HS-27A (cell line): ENCODE results near the gene CCDC122.
"Not testable (repeated sequence)": the region's sequence is repeated elsewhere in the genome, so short reads cannot be mapped to it uniquely, and the experiment has no call there.

Experiments
- DNase-seq: peaks from one replicate; pipeline ENCODE4 v3.0.0-alpha.2; 2012; ENCODE audit warnings: low read depth, missing footprints

CCDC122 gene

DNA sequence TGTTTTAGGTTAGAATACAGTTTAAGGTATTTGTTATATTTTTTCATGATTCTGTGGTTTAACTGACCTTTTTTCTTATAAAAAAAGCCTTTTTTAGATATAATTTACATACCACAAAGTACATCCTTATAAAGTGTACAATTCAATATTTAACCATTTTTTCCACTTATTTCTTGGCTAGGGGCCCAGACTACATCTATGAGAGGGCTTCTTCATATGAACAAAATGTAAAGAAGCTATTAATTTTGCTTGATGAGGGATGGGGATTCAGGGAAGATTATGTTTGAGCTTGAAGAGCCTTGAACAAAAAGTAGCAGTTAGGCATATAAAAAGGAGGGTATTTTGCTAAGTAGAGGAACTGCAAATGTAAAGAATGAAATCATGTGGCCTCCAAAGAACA lies 2.2 kb downstream of the CCDC122 start:
- DNase-seq = no peak

DNA sequence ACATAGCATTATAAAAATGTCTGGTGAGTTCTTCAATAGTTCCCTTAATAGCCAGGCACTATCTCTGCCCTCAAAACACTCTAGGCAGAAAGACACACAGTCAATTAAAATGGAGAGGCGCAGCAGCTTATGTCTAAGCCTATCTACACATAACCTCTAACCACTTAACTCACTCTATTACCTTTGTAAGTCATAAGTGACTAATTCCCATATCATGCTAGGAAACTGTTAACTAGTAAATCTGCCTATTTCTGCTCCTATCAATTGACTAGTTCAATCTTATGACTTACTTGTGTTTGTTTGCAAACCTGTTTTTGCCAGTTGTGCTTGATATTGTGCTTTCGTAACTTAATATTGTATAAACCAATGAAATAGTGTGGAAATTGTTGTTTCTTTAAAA lies 3.2 kb downstream of the CCDC122 start:
- DNase-seq = no peak

DNA sequence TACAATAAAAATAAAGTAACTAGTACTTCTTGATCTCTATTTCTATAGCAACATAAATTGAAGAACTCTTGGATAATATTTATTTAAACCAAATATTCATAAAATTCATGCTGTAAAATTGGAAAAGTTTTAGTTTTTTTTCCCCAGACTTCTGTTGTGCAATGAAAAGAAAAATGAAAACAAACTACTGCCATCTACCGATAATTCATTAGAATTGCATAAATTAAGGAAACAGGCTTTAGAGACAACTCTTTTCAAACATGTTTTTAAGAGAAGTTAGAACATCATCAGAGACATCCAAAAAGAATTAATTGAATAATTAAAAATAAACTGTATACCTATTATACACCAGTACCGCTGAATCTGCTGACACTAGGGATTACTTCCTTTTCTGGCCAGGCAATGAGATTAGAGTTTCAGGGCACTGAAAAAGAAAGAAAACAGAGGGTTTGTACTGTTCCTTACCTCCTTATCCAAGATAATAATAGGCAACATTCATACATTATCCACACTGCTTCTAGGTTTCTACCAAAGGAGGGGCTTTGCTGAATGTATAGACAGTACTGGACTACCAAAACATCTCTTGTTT lies 4.9 kb downstream of the CCDC122 start:
- DNase-seq = no peak

DNA sequence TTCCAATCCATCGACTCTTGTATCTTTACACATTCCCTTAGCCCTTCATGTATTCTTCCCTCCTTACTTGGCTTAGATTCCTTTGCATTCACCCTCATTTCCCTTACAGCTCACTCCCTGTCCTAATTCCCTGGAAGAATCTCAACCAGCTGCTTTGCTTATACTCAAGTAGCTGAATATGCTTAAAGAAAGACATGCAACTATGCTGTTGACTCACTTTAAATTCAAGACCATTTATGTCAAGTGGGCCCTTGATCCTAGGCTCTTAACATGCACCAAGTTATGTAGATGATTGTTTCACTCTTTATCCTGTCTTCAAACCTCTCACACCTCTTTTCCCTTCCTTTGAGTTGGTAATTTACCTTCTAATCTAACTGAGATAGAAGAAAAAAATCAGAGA lies 7.4 kb downstream of the CCDC122 start:
- no peak for DNase-seq

DNA sequence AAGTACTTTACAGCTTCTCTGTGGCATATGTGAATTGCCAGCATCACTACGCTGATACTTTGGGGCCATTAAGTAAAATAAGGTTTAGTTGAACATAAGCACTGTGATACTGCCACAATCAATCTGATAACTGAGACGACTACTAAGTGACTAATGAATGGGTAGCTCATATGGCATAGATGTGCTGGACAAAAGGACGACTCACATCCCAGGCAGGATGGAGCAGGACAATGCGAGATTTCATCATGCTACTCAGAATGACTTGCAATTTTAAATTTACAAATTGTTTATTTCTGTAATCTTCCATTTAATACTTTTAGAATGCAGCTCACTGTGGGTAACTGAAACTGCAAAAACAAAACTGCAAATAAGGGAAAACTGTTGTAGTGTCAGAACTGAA lies 13.6 kb downstream of the CCDC122 start:
- no peak for DNase-seq

DNA sequence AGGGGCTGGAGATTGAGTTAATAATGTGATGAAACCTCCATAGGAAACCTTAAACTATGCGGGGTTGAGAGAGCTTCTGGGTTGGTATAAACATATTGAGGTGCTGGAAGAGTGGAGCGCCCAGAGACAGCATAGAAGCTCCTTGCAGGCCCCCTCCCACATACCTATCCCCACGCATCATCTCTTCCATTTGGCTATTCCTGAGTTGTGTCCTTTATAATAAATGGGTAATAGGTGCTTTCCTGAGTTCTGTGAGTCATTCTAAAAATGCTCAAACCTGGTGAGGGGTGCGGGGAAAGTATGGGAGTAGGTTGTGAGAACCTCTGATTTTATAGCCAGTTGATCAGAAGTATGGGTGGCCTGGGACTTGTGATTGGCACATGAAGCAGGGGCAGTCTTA lies 14.6 kb downstream of the CCDC122 start:
- DNase-seq = no peak

DNA sequence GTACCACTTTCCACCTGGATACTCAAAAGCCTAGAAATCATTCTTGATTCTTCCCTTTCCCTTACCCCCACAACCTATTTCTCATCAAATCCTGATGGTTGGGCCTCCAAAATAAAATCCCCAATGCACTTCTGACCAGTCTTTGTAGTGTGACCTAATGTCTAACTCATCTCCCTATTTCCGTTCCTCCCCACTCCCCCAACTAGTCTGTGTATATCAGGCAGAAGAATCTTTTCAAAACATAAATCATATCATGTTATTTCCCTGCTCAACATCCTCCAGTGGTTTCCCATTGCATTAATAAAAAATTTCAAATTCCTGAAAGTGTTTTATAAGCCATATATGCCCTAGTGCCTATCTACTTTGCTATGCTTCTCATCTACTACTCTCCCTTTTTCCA lies 17.7 kb downstream of the CCDC122 start:
- DNase-seq = no peak

DNA sequence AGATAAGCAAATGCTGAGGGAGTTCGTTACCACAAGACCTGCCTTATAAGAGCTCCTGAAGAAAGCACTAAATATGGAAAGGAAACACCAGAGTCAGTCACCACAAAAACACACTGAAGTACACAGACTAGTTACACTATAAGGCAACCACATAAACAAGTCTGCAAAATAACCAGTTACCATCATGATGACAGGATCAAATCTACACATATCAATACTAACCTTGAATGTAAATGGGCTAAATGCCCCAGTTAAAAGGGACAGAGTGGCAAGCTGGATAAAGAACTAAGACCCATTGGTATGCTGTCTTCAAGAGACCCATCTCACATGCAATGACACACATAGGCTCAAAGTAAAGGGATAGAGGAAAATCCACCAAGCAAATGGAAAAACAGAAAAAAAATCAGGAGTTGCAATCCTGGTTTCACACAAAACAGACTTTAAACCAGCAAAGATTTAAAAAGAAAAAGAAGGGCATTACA lies 26.6 kb downstream of the CCDC122 start:
- DNase-seq = no peak

DNA sequence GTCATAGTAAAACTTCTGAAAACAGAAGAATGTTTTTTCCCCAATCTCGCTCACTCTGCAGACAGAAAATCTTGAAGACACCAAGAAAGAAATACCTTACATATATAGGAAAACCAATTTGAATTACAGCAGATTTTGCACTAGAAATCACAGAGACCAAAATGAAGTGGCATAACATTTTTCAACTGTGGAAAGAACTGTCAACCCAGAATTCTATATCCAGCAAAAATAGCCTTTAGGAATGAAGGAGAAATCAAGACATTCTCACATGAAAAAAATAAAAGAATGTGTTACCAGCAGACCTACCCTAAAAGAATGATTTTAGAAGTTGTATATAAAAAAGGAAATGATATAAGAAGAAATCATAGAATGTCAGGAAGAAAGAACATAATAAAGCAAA lies 28.7 kb downstream of the CCDC122 start:
- no peak for DNase-seq

DNA sequence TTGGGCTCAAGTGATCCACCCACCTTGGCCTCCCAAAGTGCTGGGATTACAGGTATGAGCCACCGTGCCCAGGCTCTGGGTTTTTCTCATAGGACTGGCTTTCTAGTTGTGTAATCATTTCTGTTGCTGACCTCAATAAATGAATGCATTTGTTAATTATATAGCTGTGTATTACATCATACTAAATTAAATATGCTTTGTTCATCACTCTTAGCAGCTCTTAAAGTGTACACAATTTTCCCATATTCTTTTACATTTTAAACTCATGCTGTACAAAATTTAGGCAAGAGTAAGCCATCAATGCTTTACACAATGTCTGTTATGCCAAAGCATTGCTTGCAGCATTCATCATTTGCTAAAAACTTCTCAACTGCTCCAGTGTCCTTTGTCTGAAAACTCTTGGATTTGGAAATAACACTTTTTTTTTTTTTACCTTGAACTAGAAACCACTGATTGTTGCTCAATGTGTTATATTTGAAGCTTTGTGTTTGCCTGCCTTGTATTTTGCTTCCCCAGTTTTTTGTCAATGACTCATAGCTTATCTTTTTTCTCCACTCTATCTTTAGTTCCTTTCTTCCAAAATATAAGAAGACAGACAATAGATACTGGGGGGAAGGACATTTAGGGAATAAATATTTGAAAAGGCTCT lies 31.4 kb downstream of the CCDC122 start:
- no peak for DNase-seq

DNA sequence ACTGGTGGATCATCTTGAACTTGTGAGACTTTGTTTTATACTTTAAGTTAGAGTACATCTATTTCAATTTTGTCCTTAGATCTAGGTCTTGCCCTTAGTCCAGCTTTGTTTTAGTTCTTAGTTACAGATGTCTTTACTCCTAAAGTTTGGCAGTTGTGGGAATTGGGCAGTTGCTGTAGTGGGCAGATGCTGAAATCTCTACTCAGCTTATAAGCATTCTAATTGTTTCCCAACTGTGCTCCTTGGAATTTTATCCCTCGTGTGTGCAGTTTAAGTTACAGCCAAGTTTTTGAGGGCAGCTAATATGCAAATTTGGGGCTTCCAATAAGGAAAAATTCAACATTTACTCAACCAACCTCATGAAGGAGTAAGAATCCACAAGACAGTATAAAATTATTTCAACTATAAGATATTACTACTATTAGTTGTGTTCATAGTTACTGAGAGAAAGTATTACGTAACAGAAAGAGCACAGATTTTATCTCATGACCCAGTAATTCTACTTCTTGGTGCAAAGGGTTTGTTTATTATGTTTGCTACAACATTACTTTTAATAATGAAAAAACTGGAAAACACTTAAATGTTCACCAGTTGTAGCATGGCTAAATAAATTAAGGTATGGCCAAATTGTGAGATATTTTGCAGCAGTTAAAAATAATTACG lies 32.9 kb downstream of the CCDC122 start:
- DNase-seq = no peak

DNA sequence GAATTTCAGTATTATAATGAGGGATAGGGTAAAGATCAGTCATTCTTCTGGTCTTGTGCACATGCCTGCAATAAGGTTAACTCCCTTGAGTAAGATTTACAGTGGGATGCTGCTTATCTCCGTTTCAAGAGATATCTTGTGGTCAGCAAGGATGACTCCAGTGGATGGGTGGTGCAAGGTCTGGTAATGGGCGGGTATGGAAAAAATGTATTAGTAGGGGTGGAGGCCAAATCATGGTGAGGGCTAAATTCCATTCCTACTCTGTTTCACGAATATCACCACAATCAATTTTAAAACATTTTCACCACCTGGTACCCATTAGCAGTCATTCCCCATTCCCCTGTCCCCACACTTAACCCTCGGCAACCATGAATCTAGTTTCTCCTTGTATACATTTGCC lies 40.6 kb downstream of the CCDC122 start:
- DNase-seq = no peak

DNA sequence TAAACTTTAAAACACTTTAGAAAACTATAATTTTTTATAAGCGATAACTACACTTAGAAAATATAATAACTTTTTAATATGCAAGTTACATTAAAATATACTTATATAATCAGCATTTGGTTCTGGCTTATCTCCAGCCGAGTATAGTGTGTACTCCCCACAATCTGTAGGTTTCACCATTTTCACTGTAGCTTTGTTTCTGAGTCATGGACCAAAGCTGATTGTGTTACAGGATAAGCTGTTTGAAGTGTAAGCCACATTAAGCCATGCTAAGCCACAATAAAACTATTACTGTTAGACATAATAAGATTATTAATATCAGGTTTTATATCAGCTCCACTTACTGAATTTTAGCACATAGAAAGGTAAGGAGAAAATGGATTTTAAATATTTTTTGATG lies 43.8 kb downstream of the CCDC122 start:
- DNase-seq = no peak

DNA sequence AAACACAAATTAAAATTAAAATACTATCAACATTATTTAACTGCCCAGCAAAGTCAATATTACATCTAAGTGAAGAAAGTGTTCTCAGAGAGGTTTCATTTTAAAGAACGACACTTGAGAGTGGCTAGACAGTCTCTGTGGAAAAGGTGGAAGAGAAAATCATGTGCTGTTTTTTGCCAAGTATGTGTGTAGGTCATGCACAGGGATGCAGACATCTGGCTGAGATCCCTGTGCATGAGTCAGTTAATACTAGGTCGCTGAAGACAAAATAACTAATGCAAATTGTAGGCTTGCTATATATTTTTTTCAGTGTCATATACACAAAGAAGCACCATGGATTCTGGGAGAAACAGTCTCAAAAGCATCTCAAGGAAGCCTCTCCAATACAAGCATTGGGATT lies 48.5 kb downstream of the CCDC122 start:
- DNase-seq = no peak

DNA sequence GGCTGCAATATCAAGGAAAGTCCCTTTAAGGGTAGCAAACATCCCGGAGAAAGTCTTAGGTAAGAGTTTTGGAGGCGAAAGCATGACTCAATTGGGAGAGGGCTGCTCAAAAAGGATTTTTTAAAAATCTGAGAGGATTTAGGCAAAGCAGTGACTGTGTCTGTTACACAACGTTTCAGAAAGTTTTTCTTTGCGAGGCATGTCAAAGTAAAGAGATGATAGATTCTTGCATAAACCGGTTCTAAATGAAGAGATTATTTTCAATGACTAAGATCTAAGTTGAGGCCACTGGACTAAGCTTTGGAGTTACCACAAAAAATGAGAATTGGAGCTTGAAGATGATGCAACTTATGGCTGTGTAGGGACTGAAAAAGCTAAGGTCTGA lies 49.1 kb downstream of the CCDC122 start:
- no peak for DNase-seq

DNA sequence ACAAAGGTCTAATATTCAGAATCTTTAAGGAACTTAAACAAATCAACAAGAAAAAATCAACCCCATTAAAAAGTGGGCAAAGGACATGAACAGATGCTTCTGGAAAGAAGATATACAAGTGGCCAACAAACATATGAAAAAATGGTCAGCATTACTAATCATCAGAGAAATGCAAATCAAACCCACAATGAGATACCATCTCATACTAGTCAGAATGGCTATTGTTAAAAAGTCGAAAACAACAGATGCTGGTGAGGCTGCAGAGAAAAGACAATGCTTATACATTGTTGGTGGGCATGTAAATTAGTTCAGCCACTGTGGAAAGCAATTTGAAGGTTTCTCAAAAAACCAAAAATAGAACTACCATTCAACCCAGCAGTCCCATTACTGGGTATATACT lies 54.9 kb downstream of the CCDC122 start:
- not testable (repeated sequence) for DNase-seq

DNA sequence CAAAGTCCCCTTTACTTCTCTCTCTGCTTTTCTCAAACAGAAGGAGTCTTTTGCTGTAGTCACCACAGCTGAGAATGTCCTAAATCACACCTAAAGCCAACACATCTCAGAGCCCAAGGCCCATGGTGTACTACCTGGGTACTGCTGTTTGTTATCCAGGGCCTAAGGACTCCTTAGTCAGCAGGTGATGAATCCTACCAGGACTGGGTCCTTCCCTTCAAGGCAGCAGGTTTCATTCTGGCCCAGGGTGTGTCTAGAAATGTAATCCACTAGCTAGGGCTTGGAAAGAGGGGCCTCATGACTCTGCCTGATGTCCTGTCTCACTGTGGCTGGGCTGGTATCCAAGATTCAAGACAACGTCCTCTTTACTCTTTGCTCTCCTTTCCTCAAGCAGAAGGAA lies 56.6 kb downstream of the CCDC122 start:
- no peak for DNase-seq

DNA sequence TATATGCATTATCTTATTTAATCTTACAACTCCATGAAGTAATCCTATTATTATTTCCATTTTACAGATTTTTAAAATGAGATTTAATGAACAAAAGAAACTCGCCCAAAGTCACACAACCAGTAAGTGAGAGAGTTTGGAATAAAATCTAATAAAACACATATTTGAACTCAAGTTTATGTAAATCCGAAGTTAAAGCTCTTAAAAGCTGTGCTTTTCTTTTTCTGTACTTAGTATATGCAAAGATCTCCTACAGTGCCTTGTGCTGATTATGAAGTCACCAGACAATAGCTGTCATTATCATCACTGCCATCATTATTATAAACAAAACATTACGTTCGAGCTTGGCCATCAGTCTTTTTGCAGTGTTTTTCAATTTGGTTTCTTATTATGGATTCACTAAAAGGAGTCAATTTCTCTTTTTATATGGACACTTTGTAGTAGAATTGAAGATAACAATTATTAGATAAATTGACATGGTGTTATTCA lies 63.1 kb downstream of the CCDC122 start:
- DNase-seq = no peak

DNA sequence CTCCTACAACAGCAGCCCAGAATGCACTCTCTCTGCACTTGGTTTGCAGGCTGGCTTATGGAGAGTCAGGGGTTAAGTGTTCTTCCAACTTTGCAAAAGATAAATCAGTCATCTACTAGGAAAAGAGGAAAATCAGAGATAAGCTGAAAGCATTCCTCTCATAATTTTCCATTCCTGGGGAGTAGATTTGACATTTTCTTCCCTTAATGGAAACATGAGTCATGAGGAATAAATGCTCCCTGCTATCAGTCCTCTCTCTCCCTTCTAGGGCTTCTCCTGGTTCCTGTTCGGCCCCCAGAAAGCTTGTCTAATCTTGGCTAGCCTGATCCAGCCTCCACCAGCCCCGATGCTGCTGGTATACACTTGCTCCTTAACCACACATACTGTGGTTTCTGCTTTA lies 64.3 kb downstream of the CCDC122 start:
- DNase-seq = peak; percentile 59

DNA sequence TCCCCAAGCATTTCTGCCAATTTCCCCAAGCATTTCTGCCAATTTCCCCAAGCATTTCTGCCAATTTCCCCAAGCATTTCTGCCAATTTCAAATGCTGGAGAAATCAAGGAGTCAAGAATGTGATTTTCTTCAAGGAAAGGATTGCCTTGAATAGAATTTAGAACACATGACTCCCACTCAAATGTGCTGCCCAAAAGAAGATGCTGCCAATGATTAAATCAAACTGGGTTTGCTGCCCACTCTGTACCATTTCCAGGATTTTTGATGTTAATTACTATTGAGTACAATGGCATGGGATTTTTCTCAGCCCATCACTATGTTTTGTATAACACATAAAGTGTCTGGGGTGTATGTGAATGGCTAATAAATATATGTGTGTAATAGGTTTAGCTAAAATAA lies 70.9 kb downstream of the CCDC122 start:
- no peak for DNase-seq

DNA sequence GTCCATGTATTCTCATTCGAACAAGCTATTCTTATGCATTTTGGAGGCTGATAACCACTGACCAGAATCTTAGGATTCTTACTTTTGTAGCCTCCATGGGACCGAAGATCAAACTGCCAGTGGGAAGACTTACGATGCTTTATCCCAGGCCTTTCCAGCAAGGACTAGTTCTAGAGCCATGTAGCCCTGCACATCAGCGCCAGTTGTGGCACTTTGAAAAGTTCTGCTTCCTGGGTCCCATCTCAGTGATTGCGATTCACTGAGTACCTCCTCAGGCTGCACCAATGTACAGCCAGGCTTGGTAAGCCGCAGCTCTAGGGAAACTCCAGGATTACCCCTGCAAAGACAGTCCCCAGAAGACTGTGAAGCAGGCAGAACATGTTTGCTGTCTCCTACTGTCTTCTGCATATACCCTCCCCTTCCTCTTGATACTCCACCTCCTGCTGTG lies 73.8 kb downstream of the CCDC122 start:
- no peak for DNase-seq

DNA sequence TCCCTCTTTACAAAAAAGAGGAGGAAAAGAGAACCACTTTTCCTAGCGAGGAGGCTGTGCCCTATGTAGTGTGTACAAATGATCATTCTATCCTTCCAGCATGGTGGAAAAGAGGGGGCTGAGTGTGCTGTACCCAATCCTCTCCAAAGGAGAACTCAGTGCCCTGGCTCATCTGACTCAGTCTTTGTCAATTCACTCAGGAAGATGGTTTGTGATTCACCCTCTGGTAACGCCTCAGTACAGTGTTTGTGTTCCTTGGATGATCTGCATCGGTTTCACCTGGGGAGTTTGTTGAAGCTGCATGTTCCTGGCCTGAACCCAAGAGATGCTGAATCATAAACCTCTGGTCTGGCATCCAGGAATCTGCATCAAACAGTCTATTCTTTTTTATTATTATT lies 74.5 kb downstream of the CCDC122 start:
- no peak for DNase-seq

DNA sequence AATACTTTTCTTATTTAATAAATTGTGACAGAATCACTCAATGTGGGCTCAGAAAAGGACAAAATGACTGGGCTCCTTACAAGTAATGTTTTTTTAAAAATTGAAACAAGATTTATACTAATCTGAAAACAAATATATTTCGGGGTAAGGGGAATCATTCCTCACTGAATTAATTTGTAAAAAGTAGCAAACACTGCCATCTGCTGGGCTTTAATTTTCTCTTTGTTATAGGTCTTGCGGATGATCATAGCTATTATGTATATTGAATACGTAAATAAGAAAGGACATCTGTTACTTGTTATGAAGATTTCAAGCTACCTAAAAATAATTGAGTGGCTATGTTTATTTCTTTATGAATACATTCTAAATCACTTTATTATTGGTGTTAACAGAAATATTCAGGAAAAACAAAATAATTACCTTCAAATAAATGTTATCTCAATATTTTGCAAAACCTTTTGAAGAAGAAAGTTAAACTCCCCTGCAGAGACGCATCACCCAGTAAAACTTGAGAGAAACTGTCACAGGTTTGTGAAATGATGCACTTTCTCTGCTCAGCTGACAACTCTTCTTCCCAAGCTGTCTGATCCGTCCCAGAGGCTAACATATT lies 75.0 kb downstream of the CCDC122 start:
- no peak for DNase-seq
